Stomach (tissue), 9 donors: ENCODE results near the gene PRKN. TPM values are rescaled to one million over a fixed set of nuclear protein-coding genes. Genes with fewer than 3 reads are reported as not detected.
A peak's percentile ranks its signal among the peaks of the same experiment; 100 is the strongest.

Source experiments
- DNase-seq, 2 donors: peaks; one replicate each; pipeline versions ENCODE4 v3.0.0 to v3.0.0-alpha.2; 2013 to 2019
- H3K27ac ChIP-seq, 5 donors: fragments of 200-600 bp in 4 of 5; sonication (generic) in 4 of 5; one replicate each; pipeline ENCODE4 v1.5.1; 2013 to 2019; ENCODE audit warnings: mild to moderate bottlenecking in 1 of 5, moderate library complexity in 1 of 5
- H3K27me3 ChIP-seq, 3 donors: fragments of 200-600 bp; sonication (generic); one replicate each; pipeline ENCODE4 v1.5.1; 2017 to 2019; ENCODE audit warnings: mixed run types in 1 of 3
- H3K36me3 ChIP-seq, 4 donors: fragments of 200-600 bp; sonication (generic); 1 replicate in 3 of 4; 2 replicates in 1 of 4; pipeline ENCODE4 v1.5.1; 2016 to 2019
- H3K4me1 ChIP-seq, 4 donors: fragments of 200-600 bp; sonication (generic); one replicate each; pipeline ENCODE4 v1.5.1; 2016 to 2019
- H3K4me3 ChIP-seq, 4 donors: fragments of 200-600 bp; sonication (generic) in 3 of 4; one replicate each; pipeline ENCODE4 v1.5.1; 2016 to 2019; ENCODE audit warnings: mild to moderate bottlenecking in 1 of 4
- H3K9me3 ChIP-seq, 4 donors: fragments of 200-600 bp; sonication (generic); one replicate each; pipeline ENCODE4 v1.5.1; 2016 to 2019
- EP300 ChIP-seq: sonication (generic); formaldehyde crosslinking; IDR thresholded peaks from one replicate; pipeline ENCODE4 v1.6.1; 2017; ENCODE audit warnings: antibody characterized with exemption
- POLR2A ChIP-seq, 4 donors: fragments of 450-650 bp; IDR thresholded peaks; one replicate each; pipeline ENCODE4 v1.6.1; 2016; ENCODE audit warnings: antibody characterized with exemption in 4 of 4, control low read depth in 2 of 4, mild to moderate bottlenecking in 1 of 4, moderate library complexity in 1 of 4
- POLR2AphosphoS5 ChIP-seq, 3 donors: sonication (generic); formaldehyde crosslinking; IDR thresholded peaks; one replicate each; pipeline ENCODE4 v1.6.1; 2016; ENCODE audit warnings: antibody characterized with exemption in 3 of 3
- WGBS, 5 donors: extraction: QIAGEN DNeasy Blood & Tissue Kit in 3 of 5; methylation state at CpG; one replicate each; pipeline versions ENCODE4 v1.1.5 to v1.1.7; 2013 to 2018; 5-methylcytosine and 5-hydroxymethylcytosine counted together
- intact Hi-C: fragments of 100-400 bp; cut with DNase I; formaldehyde crosslinking; loops from one replicate; pipeline ENCODE4 v1.15.1; 2023; ENCODE audit warnings: low total_unique reads
- polyA plus RNA-seq, 3 donors: library from polyadenylated mRNA; stranded (reverse); fragments of 200-250 nt; gene quantifications; one replicate each; pipeline ENCODE4 v1.2.3, GENCODE V29; 2013
- total RNA-seq, 5 donors: library from RNA; depleted of rRNA; stranded (reverse); fragments of >200 nt; gene quantifications; one replicate each; pipeline versions ENCODE4 v1.1.0 to v1.2.3, GENCODE V29; 2014 to 2016
- TF ChIP-seq, protein P1 (sequence below), 7 experiments: fragments of 450-650 bp in 4 of 7; fragments of 200-600 bp in 3 of 7; sonication (generic) in 3 of 7; IDR thresholded peaks; one replicate each; pipeline ENCODE4 v1.5.1; 2016 to 2019; ENCODE audit warnings: antibody characterized with exemption in 7 of 7, control low read depth in 2 of 7, mild to moderate bottlenecking in 1 of 7
- donor health status: healthy with polysubstance abuse.
- donor health status: Bipolar disorder and iron deficiency.
- donor health status: healthy.

Gene PRKN
- total and polyA plus RNA-seq, 8 donors = 0.68 to 19.8 (median 9.5) TPM

- Histone ChIP-seq H3K36me3 (no peaks in the 10 kb centered on the region), H3K9me3 (no peaks in the 10 kb centered on the region), H3K4me3 (no peak overlapping the region), H3K27ac (no peak overlapping the region), H3K27me3 (no peaks in the 10 kb centered on the region), H3K4me1 (no peaks in the 10 kb centered on the region)
- no peak for DNase-seq
- no peak for TF ChIP-seq EP300
- TF ChIP-seq POLR2AphosphoS5 (IDR thresholded peaks at IDR 0.05) = no peak
- intact Hi-C loops = no loop called here
Measured at GRCh38 chr6:161424421-161424820, 1303.1 kb downstream of the PRKN start.

- Histone ChIP-seq H3K36me3 (no peaks in the 10 kb centered on the region), H3K4me1 (peaks cover 0 to 7% (median 0%) of the 10 kb centered on the region in 4 donors), H3K9me3 (no peaks in the 10 kb centered on the region), H3K27me3 (no peaks in the 10 kb centered on the region), H3K27ac (no peak overlapping the region), H3K4me3 (no peak overlapping the region)
- TF ChIP-seq, protein P1, sequence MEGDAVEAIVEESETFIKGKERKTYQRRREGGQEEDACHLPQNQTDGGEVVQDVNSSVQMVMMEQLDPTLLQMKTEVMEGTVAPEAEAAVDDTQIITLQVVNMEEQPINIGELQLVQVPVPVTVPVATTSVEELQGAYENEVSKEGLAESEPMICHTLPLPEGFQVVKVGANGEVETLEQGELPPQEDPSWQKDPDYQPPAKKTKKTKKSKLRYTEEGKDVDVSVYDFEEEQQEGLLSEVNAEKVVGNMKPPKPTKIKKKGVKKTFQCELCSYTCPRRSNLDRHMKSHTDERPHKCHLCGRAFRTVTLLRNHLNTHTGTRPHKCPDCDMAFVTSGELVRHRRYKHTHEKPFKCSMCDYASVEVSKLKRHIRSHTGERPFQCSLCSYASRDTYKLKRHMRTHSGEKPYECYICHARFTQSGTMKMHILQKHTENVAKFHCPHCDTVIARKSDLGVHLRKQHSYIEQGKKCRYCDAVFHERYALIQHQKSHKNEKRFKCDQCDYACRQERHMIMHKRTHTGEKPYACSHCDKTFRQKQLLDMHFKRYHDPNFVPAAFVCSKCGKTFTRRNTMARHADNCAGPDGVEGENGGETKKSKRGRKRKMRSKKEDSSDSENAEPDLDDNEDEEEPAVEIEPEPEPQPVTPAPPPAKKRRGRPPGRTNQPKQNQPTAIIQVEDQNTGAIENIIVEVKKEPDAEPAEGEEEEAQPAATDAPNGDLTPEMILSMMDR (IDR thresholded peaks at IDR 0.05) = no peak
- TF ChIP-seq EP300 = no peak
- no peak for TF ChIP-seq POLR2A (IDR thresholded peaks at IDR 0.05)
- TF ChIP-seq POLR2AphosphoS5 (IDR thresholded peaks at IDR 0.05) = no peak
- 72 to 78% (median 74%) methylated on average over 16 of the region's 16 CpGs for WGBS, 5 donors
- DNase-seq = no peak
- intact Hi-C loops = no loop called here
Measured at GRCh38 chr6:161422710-161423680, 1304.6 kb downstream of the PRKN start.

GRCh38 chr6:161418463-161418945 is 1309.1 kb downstream of the PRKN start:
- Histone ChIP-seq H3K27ac (no peak overlapping the region), H3K4me3 (no peak overlapping the region), H3K9me3 (no peaks in the 10 kb centered on the region), H3K4me1 (peaks cover 0 to 11% (median 0%) of the 10 kb centered on the region in 4 donors), H3K27me3 (no peaks in the 10 kb centered on the region), H3K36me3 (no peaks in the 10 kb centered on the region)
- DNase-seq = peak in 1 of 2 donors; percentile 91
- intact Hi-C loops = no loop called here
- TF ChIP-seq POLR2A (IDR thresholded peaks at IDR 0.05) (no peak), EP300 (no peak), POLR2AphosphoS5 (IDR thresholded peaks at IDR 0.05) (no peak)
- TF ChIP-seq, protein P1 (IDR thresholded peaks at IDR 0.05) = peak in 5 of 7 experiments; percentile 24 to 68 (median 64)
- WGBS, 5 donors = 13 to 18% (median 17%) methylated on average over 7 of the region's 7 CpGs

DNA sequence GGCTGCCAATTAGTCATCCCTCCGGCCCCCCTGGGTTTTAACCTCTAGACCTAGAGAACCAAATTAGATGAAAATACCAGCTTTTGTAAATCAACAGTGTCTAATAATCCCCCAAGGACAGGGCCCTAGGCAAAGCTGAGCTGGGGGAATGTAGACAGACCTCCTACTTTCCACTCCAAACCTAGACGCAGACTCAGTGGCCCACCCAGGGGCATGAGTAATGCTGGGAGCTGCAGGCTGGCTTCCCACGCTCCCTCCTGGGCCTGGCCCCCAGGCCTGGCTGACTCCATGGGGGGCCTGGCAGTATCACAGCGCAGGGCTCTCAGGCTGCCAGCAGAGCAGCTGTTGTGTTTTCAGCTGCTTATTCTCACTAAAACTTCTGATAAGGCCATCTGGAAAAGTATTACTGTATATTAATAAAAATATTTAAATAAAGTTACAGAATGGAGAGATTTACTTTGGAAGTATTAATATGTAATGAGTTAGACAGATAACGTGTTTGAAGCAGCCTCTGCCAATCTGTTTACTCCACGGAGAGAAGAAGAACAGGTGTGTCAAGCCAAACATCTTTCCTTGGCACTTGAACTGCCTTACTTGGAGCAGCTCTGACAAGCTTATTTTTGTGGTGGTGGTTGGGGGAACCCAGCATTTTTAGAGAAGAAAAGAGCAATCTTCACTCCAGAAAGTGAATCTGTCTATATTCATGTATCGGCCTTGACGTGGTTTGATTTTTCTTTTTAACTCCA is 1309.7 kb downstream of the PRKN start:
- intact Hi-C loops = no loop called here
- Histone ChIP-seq H3K4me3 (no peak overlapping the region), H3K9me3 (no peaks in the 10 kb centered on the region), H3K27me3 (no peaks in the 10 kb centered on the region), H3K4me1 (peaks cover 0 to 11% (median 0%) of the 10 kb centered on the region in 4 donors), H3K36me3 (no peaks in the 10 kb centered on the region), H3K27ac (no peak overlapping the region)
- TF ChIP-seq, protein P1 (IDR thresholded peaks at IDR 0.05) = no peak
- 33 to 39% (median 35%) methylated on average over 8 of the region's 8 CpGs for WGBS, 5 donors
- DNase-seq = peak in 1 of 2 donors; percentile 83
